EH (cell line): ENCODE measurements around the gene RGS7.
"Not testable (repeated sequence)": the region's sequence is repeated elsewhere in the genome, so short reads cannot be mapped to it uniquely, and the experiment has no call there.

Source experiments
- DNase-seq: peaks from one replicate; pipeline ENCODE4 v3.0.0-alpha.2; 2015; ENCODE audit warnings: low read depth

Gene RGS7

GRCh38 chr1:241272828-241273227 lies 84.2 kb downstream of the RGS7 start:
- no peak for DNase-seq

- no peak for DNase-seq
These were observed 85.6 kb downstream of the RGS7 start for GRCh38 chr1:241271427-241271826.

- no peak for DNase-seq
These were observed 87.0 kb downstream of the RGS7 start for GRCh38 chr1:241270016-241270415.

DNA sequence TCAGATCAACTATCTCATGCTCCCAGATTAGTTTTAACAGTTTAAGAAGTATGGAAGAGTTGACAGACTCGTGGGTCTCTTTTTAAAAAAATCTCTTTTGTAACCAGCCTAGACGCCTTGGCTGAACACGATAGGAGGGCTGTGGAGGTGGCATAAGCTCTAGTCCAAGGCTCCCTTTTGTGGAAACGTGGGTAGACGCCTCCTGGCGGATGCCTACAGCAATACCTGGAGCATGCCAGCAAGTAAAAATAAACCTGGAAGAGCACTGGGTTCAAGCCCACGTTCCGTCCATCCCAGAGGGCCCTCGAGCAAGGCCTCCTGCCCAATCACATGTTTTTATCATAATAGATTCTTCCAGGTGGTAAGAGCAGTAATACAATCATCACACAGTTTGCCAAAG lies 87.9 kb downstream of the RGS7 start:
- DNase-seq = no peak

- no peak for DNase-seq
These were observed 90.9 kb downstream of the RGS7 start for GRCh38 chr1:241266121-241266520.

GRCh38 chr1:241265428-241265827 lies 91.6 kb downstream of the RGS7 start:
- DNase-seq = peak; percentile 18

GRCh38 chr1:241263346-241263745 lies 93.7 kb downstream of the RGS7 start:
- no peak for DNase-seq

DNA sequence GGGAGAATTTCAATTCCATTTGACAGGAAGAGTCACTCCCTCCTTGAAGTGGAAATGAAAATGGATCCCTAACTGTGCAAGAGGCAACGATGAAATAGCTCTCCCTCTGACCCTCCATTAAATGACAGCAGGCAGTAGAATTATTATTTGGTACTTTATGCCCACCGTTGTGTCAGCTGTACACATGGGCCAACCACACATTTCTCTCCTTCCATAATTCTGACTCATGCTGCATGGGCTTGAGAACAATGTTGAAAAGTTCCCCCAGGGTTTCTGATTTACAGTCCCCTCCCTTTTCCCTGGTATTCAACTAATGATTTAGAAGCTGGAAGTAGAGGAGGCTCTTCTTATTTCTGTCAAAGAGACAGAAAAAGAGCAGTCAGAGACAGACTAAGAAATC lies 103.5 kb downstream of the RGS7 start:
- DNase-seq = peak; percentile 90

DNA sequence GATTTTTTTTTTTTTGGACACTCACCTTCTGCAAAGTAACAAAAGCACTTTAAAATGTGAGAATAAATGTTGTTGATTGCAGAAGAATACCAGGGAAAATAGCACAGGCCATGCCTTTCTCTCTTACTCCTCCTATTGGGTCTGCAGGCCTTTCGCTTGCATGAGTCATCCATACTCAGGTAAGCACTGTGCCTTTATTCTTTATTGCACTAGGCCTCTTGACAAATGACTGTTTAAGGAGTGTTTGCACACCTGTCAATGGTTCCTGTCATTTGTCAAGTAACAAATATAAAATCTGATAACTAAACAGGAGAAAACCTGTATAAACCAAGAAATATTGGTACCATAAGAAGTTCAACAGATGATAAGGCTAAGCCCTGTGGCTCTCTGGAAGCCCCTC lies 106.5 kb downstream of the RGS7 start:
- no peak for DNase-seq

- peak; percentile 4 for DNase-seq
These were observed 116.9 kb downstream of the RGS7 start for GRCh38 chr1:241240069-241240468.

- no peak for DNase-seq
These were observed 119.1 kb downstream of the RGS7 start for GRCh38 chr1:241237873-241238272.

DNA sequence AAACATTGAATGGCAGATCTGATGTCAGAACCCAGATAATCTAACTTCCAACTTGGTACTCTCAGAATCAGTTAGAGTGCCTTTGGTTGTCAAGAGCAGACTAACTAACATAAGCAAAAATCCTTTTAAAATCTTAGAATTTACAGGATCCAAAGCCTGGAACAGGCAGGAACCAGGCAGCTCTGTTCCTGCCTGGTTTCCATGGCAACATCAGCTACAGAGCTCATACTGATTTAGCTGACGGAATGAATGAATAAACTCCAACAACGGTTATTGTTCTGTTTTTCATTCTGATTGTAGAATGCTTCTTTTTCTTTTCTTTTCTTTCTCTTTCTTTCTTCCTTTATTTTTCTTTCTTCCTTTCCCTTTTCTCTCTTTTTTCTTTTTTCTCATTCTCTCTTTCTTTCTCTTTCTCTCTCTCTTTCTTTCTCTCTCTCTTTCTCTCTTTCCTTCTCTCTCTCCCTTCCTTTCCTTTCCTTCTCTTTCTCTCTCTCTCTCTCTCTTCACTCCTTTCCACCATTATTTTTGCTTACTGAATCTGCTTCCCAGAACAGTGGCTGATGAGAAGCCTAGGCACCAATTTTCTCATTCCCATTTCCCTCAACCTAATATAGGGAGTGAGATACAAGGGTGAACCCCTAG lies 121.6 kb downstream of the RGS7 start:
- DNase-seq = peak; percentile 45

DNA sequence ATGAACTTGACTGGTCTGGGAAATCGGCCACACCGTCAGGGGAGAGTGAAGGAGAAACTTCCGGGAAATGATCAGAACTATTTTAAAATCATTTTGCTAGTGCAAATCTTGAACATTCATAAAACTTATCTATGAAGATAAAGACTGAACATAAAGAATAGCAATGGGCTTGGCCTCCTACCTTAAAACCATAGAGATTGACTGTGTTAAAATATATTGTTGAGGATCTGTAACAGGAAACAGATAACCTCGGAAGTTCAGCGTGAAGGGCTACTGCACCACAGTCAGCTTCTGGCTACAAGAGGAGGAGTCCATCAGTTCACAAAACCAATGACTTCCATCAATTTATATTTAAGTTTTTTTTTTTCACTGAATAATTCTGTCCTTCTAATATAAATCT lies 127.3 kb downstream of the RGS7 start:
- no peak for DNase-seq

DNA sequence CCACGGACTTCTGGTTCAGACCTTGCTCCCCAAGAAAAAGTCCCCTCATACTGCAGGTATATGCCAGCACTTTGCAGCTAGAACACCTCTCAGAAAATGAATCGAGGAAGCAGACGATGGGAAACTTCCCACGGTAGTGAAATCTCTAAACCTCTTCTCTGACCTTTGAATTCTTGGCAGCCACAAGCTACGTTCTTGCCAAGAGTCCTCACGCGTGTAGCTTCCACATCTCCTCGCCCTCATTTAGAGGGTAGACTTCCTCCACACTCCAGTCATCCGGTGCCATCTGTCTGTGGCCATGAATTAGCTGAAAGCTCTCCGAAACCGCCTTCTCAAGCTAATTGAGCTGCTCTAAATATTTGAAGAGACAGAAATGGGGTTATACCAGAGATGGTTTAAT lies 127.8 kb downstream of the RGS7 start:
- peak; percentile 10 for DNase-seq

DNA sequence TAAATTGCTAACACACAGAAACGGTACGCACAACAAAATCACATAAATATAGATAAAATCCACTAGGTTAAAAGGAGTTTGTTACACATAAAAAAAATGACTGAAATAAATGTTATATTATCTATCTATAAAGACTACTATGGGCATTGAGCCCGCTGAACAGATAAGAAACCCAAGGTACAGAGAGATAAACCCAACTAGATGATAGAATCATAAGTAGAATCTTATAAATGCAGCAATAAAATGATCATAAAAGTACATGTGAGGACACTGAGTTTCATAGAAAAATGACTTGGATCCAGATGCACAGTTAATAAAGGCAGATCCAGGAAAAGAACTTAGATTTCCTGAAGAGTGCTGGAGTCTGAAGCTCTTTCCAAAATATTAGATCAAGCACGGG lies 128.7 kb downstream of the RGS7 start:
- DNase-seq = no peak

GRCh38 chr1:241225741-241226140 lies 131.3 kb downstream of the RGS7 start:
- DNase-seq = peak; percentile 3

GRCh38 chr1:241224189-241224588 lies 132.8 kb downstream of the RGS7 start:
- DNase-seq = not testable (repeated sequence)

- not testable (repeated sequence) for DNase-seq
These were observed 134.2 kb downstream of the RGS7 start for GRCh38 chr1:241222813-241223212.

DNA sequence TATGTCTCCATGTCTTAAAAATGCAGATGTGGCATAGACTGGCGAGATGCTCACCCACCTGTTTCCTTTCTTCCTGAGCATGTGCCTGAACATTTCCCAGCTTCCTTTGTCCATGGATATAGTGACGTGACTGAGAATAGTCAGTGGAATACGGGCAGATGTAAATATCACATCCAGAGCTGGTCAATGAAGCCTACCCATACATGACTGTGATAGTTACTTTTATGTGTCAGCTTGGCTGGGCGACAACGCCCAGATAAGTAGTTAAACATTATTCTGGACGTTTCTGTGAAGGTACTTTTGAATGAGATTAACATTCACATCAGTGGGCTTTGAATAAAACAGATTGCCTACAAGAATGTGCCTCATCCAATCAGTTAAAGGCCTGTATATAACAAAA lies 135.7 kb downstream of the RGS7 start:
- DNase-seq = no peak

GRCh38 chr1:241220913-241221312 lies 136.1 kb downstream of the RGS7 start:
- DNase-seq = not testable (repeated sequence)

DNA sequence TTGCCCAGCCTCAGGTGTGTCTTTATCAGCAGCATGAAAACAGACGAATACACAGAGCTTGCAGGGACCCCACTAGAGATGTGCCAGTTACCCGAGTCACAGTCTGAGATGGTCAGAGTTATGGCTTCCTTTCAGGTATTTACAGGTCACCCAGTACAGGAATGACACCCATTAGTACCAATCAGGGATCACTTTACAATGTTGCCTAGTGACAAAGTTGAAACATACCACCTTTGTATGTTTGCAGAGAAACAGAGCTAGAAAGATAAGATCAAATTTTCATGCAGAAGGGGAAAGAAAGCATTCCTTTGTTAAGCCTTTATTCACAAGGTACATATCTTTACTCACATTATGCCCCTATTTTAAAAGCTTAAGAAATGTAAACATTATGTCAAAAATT lies 137.6 kb downstream of the RGS7 start:
- no peak for DNase-seq

DNA sequence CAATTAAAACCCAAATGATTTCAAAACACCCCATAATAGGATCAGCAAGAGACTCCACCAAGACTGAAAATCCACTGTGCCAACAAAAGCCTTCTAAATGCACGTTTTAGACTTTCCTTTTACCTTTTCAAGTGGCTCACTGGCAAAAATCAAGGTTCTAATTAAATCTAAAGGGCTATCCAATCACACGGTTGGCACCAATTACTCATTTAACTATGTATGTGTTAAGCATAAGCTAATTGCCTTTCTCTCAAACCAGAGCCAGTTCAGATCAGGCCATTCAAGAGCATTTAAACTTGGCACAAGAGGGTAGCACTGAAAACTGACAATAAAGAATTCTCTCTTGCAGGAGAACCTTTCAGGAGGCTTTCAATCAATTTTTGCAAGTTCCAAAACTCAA lies 139.5 kb downstream of the RGS7 start:
- no peak for DNase-seq

DNA sequence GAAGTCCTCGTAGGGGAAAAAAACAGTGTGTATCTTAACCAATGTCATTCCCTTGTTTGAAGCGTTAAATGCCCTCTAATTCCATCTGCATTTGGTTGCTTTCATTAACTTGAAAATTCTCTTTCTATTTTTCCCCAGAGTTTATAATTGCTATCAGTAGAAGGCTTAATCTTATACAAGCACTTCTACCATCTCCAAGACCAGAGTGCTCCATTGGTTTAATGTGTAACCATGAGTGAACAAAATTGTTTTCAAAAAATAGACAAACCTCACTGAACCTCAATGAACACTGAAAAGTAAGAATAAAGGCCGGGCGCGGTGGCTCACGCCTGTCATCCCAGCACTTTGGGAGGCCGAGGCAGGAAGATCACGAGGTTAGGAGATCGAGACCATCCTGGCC lies 141.3 kb downstream of the RGS7 start:
- DNase-seq = no peak

- DNase-seq = peak; percentile 24
These were observed 141.8 kb downstream of the RGS7 start for GRCh38 chr1:241215203-241215602.

DNA sequence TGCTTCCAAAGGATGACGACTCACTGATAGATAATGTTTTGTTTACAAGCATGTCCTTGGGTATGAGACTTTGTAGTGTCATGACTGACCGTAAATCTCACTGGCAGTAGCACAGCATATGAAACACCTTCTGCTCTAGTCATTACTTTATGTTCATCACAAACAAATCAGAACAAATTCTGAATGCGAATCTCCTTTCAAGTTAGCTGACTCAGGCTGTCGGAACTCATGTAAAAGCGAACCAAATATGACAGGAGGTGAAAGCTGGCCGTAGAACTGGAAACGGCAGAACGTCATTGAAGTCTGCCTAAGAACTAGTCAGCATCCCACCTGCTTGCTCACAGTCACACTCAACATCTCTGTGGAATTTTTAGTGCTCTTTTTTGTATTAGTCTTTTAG lies 143.9 kb downstream of the RGS7 start:
- peak; percentile 7 for DNase-seq
